GM21423 (cell line): ENCODE results near the gene MCM5.
"Not testable (repeated sequence)": the region's sequence is repeated elsewhere in the genome, so short reads cannot be mapped to it uniquely, and the experiment has no call there.

Experiments used
- ATAC-seq: cut with Tn5 transposase; IDR thresholded peaks from one replicate; pipeline ENCODE4 v1.9.1; 2021; ENCODE audit warnings: mild to moderate bottlenecking, moderate library complexity; ENCODE audit not compliant: unreplicated experiment

MCM5 gene

GRCh38 chr22:35430897-35431322 lies 31.0 kb downstream of the MCM5 start:
- no peak for ATAC-seq

- ATAC-seq, result no peak
These were observed 31.7 kb downstream of the MCM5 start for GRCh38 chr22:35431483-35432227.

- no peak for ATAC-seq
These were observed 32.4 kb downstream of the MCM5 start for GRCh38 chr22:35432228-35432905.

GRCh38 chr22:35434061-35434710 lies 34.2 kb downstream of the MCM5 start:
- no peak for ATAC-seq

GRCh38 chr22:35435201-35435740 lies 35.3 kb downstream of the MCM5 start:
- ATAC-seq, result no peak

GRCh38 chr22:35436421-35436820 lies 36.5 kb downstream of the MCM5 start:
- ATAC-seq, result no peak

- no peak for ATAC-seq
These were observed 37.1 kb downstream of the MCM5 start for GRCh38 chr22:35437049-35437448.

GRCh38 chr22:35438673-35439364 lies 38.9 kb downstream of the MCM5 start:
- not testable (repeated sequence) for ATAC-seq

- no peak for ATAC-seq
These were observed 39.4 kb downstream of the MCM5 start for GRCh38 chr22:35439365-35439717.

GRCh38 chr22:35440129-35440528 lies 40.2 kb downstream of the MCM5 start:
- no peak for ATAC-seq

GRCh38 chr22:35441489-35442100 lies 41.7 kb downstream of the MCM5 start:
- ATAC-seq, result no peak

- ATAC-seq, result no peak
These were observed 42.5 kb downstream of the MCM5 start for GRCh38 chr22:35442471-35442870.

- no peak for ATAC-seq
These were observed 43.4 kb downstream of the MCM5 start for GRCh38 chr22:35443338-35443737.

GRCh38 chr22:35443790-35444684 lies 44.1 kb downstream of the MCM5 start:
- ATAC-seq, result no peak

GRCh38 chr22:35444685-35445399 lies 44.9 kb downstream of the MCM5 start:
- no peak for ATAC-seq

GRCh38 chr22:35445933-35446332 lies 46.0 kb downstream of the MCM5 start:
- ATAC-seq, result no peak

GRCh38 chr22:35446365-35446764 lies 46.4 kb downstream of the MCM5 start:
- no peak for ATAC-seq

GRCh38 chr22:35448523-35448922 lies 48.6 kb downstream of the MCM5 start:
- no peak for ATAC-seq
